Measurements from ENCODE around the gene LRRC10B.
A peak's percentile ranks its signal among the peaks of the same experiment; 100 is the strongest.

Gene LRRC10B

GRCh38 chr11:61533039-61533375 lies 24.5 kb downstream of the LRRC10B start:
- no peak for DNase-seq

- DNase-seq = no peak
Measured at GRCh38 chr11:61533401-61533800, 24.9 kb downstream of the LRRC10B start.

GRCh38 chr11:61534025-61534932 lies 25.7 kb downstream of the LRRC10B start:
- no peak for DNase-seq

- DNase-seq = no peak
Measured at GRCh38 chr11:61534933-61535839, 26.6 kb downstream of the LRRC10B start.

- DNase-seq = no peak
Measured at GRCh38 chr11:61535998-61536675, 27.6 kb downstream of the LRRC10B start.

GRCh38 chr11:61536676-61537270 lies 28.2 kb downstream of the LRRC10B start:
- DNase-seq = no peak

GRCh38 chr11:61537326-61537725 lies 28.8 kb downstream of the LRRC10B start:
- DNase-seq = no peak

- no peak for DNase-seq
Measured at GRCh38 chr11:61538636-61538961, 30.1 kb downstream of the LRRC10B start.

GRCh38 chr11:61539006-61539405 lies 30.5 kb downstream of the LRRC10B start:
- no peak for DNase-seq

GRCh38 chr11:61539831-61540357 lies 31.3 kb downstream of the LRRC10B start:
- DNase-seq = no peak

- no peak for DNase-seq
Measured at GRCh38 chr11:61540528-61540927, 32.0 kb downstream of the LRRC10B start.

- DNase-seq = peak; percentile 46 to 66
Measured at GRCh38 chr11:61541598-61541997, 33.0 kb downstream of the LRRC10B start.

GRCh38 chr11:61542024-61542461 lies 33.5 kb downstream of the LRRC10B start:
- no peak for DNase-seq

- DNase-seq = no peak
Measured at GRCh38 chr11:61542705-61543104, 34.2 kb downstream of the LRRC10B start.

- DNase-seq = no peak
Measured at GRCh38 chr11:61543606-61544306, 35.2 kb downstream of the LRRC10B start.

- DNase-seq = no peak
Measured at GRCh38 chr11:61544466-61544865, 35.9 kb downstream of the LRRC10B start.

- DNase-seq = peak; percentile 40 to 46
Measured at GRCh38 chr11:61545341-61545740, 36.8 kb downstream of the LRRC10B start.

- DNase-seq = no peak
Measured at GRCh38 chr11:61545921-61546320, 37.4 kb downstream of the LRRC10B start.

- DNase-seq = no peak
Measured at GRCh38 chr11:61546663-61547062, 38.1 kb downstream of the LRRC10B start.

GRCh38 chr11:61547246-61547645 lies 38.7 kb downstream of the LRRC10B start:
- DNase-seq = no peak

GRCh38 chr11:61549177-61549576 lies 40.6 kb downstream of the LRRC10B start:
- DNase-seq = no peak

Measured in Kasumi-1 (cell line).